Fibroblast of lung (primary cell): ENCODE results near the gene ZDHHC3.

Experiments
- CTCF ChIP-seq, 2 donors: IDR thresholded peaks in 1 of 2; conservative IDR thresholded peaks in 1 of 2; 1 replicate in 1 of 2; 2 replicates in 1 of 2; pipeline ENCODE4 v1.5.1; 2011 to 2012; ENCODE audit warnings: low read length in 2 of 2, control low read depth in 1 of 2, inconsistent platforms in 1 of 2, low read depth in 1 of 2, mild to moderate bottlenecking in 1 of 2
- EZH2 ChIP-seq: IDR thresholded peaks from 2 replicates; pipeline ENCODE4 v1.5.1; 2012; ENCODE audit warnings: low read length, control low read depth, mild to moderate bottlenecking; ENCODE audit errors: missing control alignments

GRCh38 chr3:44892689-44893088, 83.3 kb downstream of the ZDHHC3 start:
- TF ChIP-seq CTCF (conservative IDR thresholded peaks at IDR 0.05 in 1 of 2, IDR thresholded peaks at IDR 0.05 in 1 of 2; ENCODE audit: low read depth in 1 of 2, low read length in 2 of 2) (no peak), EZH2 (no peak)
